Psoas muscle (tissue), 8 donors: ENCODE results near the gene CD300A. TPM values are rescaled to one million over a fixed set of nuclear protein-coding genes. Genes with fewer than 3 reads are reported as not detected.

Experiments
- ATAC-seq, 4 donors: fragments of 200-7000 bp; cut with Tn5 transposase; one replicate each; pipeline ENCODE4 v1.9.1; 2020; ENCODE audit warnings: moderate library complexity in 3 of 4, mild to moderate bottlenecking in 2 of 4
- DNase-seq, 2 donors: peaks; one replicate each; pipeline ENCODE4 v3.0.0-alpha.2; 2020
- H3K27ac ChIP-seq: fragments of 200-600 bp; one replicate; pipeline ENCODE4 v1.8.0; 2022
- H3K27me3 ChIP-seq, 3 donors: fragments of 200-600 bp in 1 of 3; one replicate each; pipeline versions ENCODE4 v1.6.1 to v1.8.0; 2013 to 2022; ENCODE audit warnings: low read length in 2 of 3, mild to moderate bottlenecking in 2 of 3, moderate library complexity in 1 of 3; ENCODE audit not compliant: insufficient read depth in 3 of 3
- H3K36me3 ChIP-seq, 2 donors: fragments of 200-600 bp in 1 of 2; one replicate each; pipeline versions ENCODE4 v1.6.1 to v1.8.0; 2013 to 2022; ENCODE audit warnings: low read depth in 1 of 2, mild to moderate bottlenecking in 1 of 2, moderate library complexity in 1 of 2; ENCODE audit not compliant: insufficient read depth in 1 of 2
- H3K4me1 ChIP-seq: fragments of 200-600 bp; one replicate; pipeline ENCODE4 v1.8.0; 2022
- H3K4me3 ChIP-seq: fragments of 200-600 bp; one replicate; pipeline ENCODE4 v1.8.0; 2022; ENCODE audit warnings: mild to moderate bottlenecking
- H3K9me3 ChIP-seq: fragments of 200-600 bp; one replicate; pipeline ENCODE4 v1.8.0; 2022
- WGBS, 3 donors: extraction: QIAGEN DNeasy Blood & Tissue Kit; methylation state at CpG; one replicate each; pipeline versions ENCODE4 v1.1.6 to v1.1.7; 2013; 5-methylcytosine and 5-hydroxymethylcytosine counted together
- intact Hi-C, 2 donors: fragments of 100-400 bp; cut with DNase I; formaldehyde crosslinking; loops; one replicate each; pipeline versions ENCODE4 v1.11.0 to v1.14.2; 2022
- polyA plus RNA-seq, 3 donors: library from polyadenylated mRNA; stranded (reverse); fragments of 200-250 nt; gene quantifications; one replicate each; pipeline ENCODE4 v1.2.3, GENCODE V29; 2013
- total RNA-seq, 4 donors: library from RNA; stranded (reverse); fragmentation: NEBNext Ultra II Directional in 2 of 4; extraction: Animal tissue kit (Norgen Biotek cat#: 25700) in 2 of 4; gene quantifications; one replicate each; pipeline versions ENCODE4 v1.2.1 to v1.2.4, GENCODE V29; 2021 to 2023
- TF ChIP-seq, protein P1 (sequence below): fragments of 200-600 bp; IDR thresholded peaks from one replicate; pipeline ENCODE4 v1.8.0; 2022; ENCODE audit warnings: antibody characterized with exemption
- donor health status: healthy with polysubstance abuse.
- donor health status: DM: no; HTN: no; CAD: no; lungs with moderate emphysema.
- donor health status: Bipolar disorder and iron deficiency.
- donor health status: healthy.
- donor health status: DM: yes; HTN: yes; CAD: no.
- donor health status: DM: no; HTN: no; CAD: no.
- donor health status: DM: no; HTN: no; CAD: no.
- donor health status: DM: yes; HTN: yes; CAD: no.

Gene CD300A
- total and polyA plus RNA-seq, 7 donors: 0.29 to 2.4 (median 0.69) TPM

DNA sequence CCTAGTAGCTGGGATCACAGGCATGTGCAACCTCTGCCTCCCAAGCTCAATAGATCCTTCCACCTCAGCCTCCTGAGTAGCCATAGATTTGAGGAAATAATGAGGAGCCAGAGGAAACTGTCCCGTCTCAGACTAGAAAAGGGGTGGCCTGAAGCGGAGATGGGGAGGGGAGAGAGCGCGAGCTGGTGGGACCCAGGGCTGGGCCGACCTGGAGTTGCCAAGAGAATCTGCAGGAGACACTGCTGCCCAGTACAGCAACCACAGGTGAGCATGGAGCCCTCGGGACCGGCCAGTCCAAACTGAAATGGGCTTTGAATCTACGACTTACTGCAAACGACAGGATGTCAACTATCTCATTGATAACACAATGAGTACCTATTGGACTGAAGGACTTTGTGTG, 24.3 kb downstream of the CD300A start:
- Histone ChIP-seq H3K4me3 (no peak overlapping the region), H3K27ac (no peak overlapping the region), H3K4me1 (peaks cover 18% of the 10 kb centered on the region), H3K36me3 (no peaks in the 10 kb centered on the region), H3K27me3 (no peaks in the 10 kb centered on the region), H3K9me3 (no peaks in the 10 kb centered on the region)
- TF ChIP-seq, protein P1, sequence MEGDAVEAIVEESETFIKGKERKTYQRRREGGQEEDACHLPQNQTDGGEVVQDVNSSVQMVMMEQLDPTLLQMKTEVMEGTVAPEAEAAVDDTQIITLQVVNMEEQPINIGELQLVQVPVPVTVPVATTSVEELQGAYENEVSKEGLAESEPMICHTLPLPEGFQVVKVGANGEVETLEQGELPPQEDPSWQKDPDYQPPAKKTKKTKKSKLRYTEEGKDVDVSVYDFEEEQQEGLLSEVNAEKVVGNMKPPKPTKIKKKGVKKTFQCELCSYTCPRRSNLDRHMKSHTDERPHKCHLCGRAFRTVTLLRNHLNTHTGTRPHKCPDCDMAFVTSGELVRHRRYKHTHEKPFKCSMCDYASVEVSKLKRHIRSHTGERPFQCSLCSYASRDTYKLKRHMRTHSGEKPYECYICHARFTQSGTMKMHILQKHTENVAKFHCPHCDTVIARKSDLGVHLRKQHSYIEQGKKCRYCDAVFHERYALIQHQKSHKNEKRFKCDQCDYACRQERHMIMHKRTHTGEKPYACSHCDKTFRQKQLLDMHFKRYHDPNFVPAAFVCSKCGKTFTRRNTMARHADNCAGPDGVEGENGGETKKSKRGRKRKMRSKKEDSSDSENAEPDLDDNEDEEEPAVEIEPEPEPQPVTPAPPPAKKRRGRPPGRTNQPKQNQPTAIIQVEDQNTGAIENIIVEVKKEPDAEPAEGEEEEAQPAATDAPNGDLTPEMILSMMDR: no peak
- 82 to 88% (median 84%) methylated on average over 9 of the region's 9 CpGs for WGBS, 3 donors
- intact Hi-C loops: loop anchor here (5.0 kb wide), 3 partner anchors 33 to 188 kb away; partner anchors contain the start of gene GPR142 (in 1 of the 2)
- ATAC-seq (no peak), DNase-seq (no peak)

DNA sequence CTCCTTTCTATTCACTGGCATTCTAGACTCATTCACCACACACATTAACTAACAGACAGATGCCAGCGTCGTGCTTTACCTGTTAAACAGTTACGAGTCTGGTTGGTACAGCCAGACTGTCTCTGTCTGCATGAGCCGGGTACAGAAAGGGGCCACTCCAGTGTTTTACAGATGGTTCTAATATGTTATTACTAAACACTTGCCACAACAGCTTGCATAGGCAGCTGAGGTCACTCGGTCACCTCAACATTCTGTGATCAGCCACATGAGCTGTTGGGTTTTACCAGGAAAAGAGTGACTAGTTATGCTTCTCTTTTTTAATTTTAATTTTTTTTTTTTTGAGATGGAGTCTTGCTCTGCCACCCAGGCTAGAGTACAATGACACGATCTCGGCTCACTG, 25.2 kb downstream of the CD300A start:
- H3K9me3 ChIP-seq: no peaks in the 10 kb centered on the region
- H3K27me3 ChIP-seq: no peaks in the 10 kb centered on the region
- no peak overlapping the region for H3K4me3 ChIP-seq
- H3K4me1 ChIP-seq: peaks cover 14% of the 10 kb centered on the region
- peak in 1 of 4 donors; percentile 16 for ATAC-seq
- intact Hi-C loops: loop anchor here (1.0 to 5.0 kb wide), 4 partner anchors 34 to 189 kb away; partner anchors contain the start of gene GPR142 (in 1 of the 2)
- DNase-seq: no peak
- TF ChIP-seq, protein P1: no peak
- no peak overlapping the region for H3K27ac ChIP-seq
- no peaks in the 10 kb centered on the region for H3K36me3 ChIP-seq
- WGBS, 3 donors: 61 to 84% (median 63%) methylated on average over 7 of the region's 7 CpGs

DNA sequence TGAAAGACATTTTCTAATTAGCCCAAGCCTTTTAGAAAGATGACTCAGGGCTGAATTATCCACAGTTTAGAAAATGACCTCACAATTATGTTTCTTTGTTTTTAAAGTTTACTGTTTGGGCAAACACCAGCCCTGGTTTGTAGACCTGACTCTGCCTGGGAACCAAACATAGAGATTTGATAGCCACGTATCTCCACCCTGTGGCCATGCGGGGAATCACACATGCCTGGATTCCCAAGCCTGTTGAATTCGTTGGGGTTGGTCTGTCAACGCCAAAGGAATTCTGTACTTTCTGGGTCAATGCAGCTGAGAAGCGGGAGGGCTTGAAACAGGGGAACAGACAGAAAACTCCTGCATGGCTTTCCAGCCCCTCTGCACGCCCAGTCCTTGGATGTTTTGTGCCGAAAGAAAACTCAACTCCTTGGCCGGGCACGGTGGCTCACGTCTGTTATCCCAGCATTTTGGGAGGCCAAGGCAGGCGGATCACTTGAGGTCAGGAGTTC, 26.9 kb downstream of the CD300A start:
- 30 to 36% (median 33%) methylated on average over 11 of the region's 11 CpGs for WGBS, 3 donors
- H3K36me3 ChIP-seq: no peaks in the 10 kb centered on the region
- H3K4me3 ChIP-seq: no peak overlapping the region
- DNase-seq (peak; percentile 61 to 81), ATAC-seq (peak; percentile 89 to 98 (median 96))
- intact Hi-C loops: loop anchor here (1.0 to 5.0 kb wide), 4 partner anchors 36 to 191 kb away; partner anchors contain the start of gene GPR142 (in 1 of the 2)
- H3K9me3 ChIP-seq: no peaks in the 10 kb centered on the region
- peaks cover 14% of the 10 kb centered on the region for H3K4me1 ChIP-seq
- TF ChIP-seq, protein P1: peak; percentile 95
- no peaks in the 10 kb centered on the region for H3K27me3 ChIP-seq
- H3K27ac ChIP-seq: peak overlapping the region; percentile 4

GRCh38 chr17:74497471-74497870, 31.0 kb downstream of the CD300A start:
- Histone ChIP-seq H3K27ac (no peak overlapping the region), H3K4me1 (peaks cover 6% of the 10 kb centered on the region), H3K9me3 (no peaks in the 10 kb centered on the region), H3K4me3 (no peak overlapping the region), H3K27me3 (no peaks in the 10 kb centered on the region), H3K36me3 (no peaks in the 10 kb centered on the region)
- no peak for ATAC-seq
- 67 to 74% (median 72%) methylated on average over 5 of the region's 5 CpGs for WGBS, 3 donors
- intact Hi-C loops: no loop called here
- TF ChIP-seq, protein P1: no peak
- DNase-seq: no peak

GRCh38 chr17:74499992-74500391, 33.6 kb downstream of the CD300A start:
- no peak overlapping the region for H3K27ac ChIP-seq
- TF ChIP-seq, protein P1: no peak
- no peaks in the 10 kb centered on the region for H3K9me3 ChIP-seq
- DNase-seq (no peak), ATAC-seq (no peak)
- 73 to 76% (median 74%) methylated on average over 3 of the region's 3 CpGs for WGBS, 3 donors
- H3K36me3 ChIP-seq: no peaks in the 10 kb centered on the region
- intact Hi-C loops: no loop called here
- H3K27me3 ChIP-seq: no peaks in the 10 kb centered on the region
- no peak overlapping the region for H3K4me3 ChIP-seq
- peaks cover 8% of the 10 kb centered on the region for H3K4me1 ChIP-seq
